ENCODE measurements around the gene LGALS3BP. TPM values are rescaled to one million over a fixed set of nuclear protein-coding genes. Genes with fewer than 3 reads are reported as not detected.

Gene LGALS3BP
- total RNA-seq, 1 experiment from 2014 or later: 389 TPM

DNA sequence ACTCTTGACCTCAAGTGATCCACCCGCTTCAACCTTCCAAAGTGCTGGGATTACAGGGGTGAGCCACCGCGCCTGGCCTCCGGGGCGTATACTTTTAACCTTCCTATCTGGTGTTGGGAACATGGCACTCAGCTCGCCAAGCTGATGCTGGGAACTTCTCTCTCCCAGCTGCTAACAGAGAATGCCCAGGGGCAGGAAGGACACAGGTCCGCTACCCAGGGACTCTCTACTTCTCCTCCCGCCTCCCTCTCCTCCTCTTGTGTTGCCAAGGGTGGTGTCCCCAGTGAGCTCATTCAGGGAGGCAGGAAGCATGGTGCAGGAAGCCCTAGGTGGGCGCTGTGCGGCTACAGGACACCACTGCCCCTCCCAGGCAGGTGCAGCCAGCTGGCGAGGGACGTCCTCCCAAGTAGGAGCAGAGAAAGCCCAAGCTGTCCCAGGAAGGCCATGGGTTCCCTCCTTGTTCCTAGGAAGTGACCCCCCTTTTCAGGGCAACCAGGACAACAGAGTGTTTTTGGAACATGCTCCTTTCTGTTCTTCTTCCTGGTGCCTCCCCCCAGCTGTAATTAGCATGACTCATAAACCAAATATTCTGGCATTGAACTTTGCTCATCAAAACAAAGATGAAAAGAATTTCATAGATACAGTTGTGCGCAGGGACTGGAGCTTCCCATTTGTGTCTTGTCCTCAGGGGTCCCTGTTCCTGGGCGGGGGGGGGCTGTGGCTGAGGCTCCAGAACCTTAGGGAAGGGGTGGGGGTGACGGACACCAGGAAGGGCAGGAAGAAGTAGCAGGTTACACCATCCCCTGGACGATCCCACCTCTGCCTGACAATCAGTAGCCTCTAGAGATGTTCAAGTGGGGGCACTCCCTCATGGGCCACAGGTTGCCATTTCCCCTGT, 46.9 kb upstream of the LGALS3BP start:
- no TSS peak for BruUV-seq (replicated peaks)
- peak; percentile 61 for DNase-seq (ENCODE audit: low read depth, low spot score)
- peak; percentile 66 for ATAC-seq
- H3K9me3 ChIP-seq (ENCODE audit: control insufficient read depth in 1 of 2, insufficient read depth in 1 of 2, low read depth in 1 of 2, low read length in 2 of 2): no peaks in the 10 kb centered on the region
- H3K4me2 ChIP-seq (ENCODE audit: low read length): peak overlapping the region; percentile 92
- no peaks in the 10 kb centered on the region for H3K27me3 ChIP-seq (ENCODE audit: insufficient read depth, low read length)
- intact Hi-C loops (cut with micrococcal nuclease): loop anchor here (2.0 kb wide), 1 partner anchor 16 kb away; no protein-coding TSS in a partner anchor
- peak overlapping the region; percentile 30 to 56 for H3K4me3 ChIP-seq (replicated peaks in 1 of 2; ENCODE audit: low read depth in 1 of 2, low read length in 2 of 2)
- peak; percentile 96 for TF ChIP-seq JUND (IDR thresholded peaks at IDR 0.05)
- TF ChIP-seq FOSL1 (IDR thresholded peaks at IDR 0.05; ENCODE audit: low read depth): peak; percentile 93
- no peak for TF ChIP-seq EZH2phosphoT487 (IDR thresholded peaks at IDR 0.05; ENCODE audit: borderline replicate concordance)
- TF ChIP-seq, protein P1, sequence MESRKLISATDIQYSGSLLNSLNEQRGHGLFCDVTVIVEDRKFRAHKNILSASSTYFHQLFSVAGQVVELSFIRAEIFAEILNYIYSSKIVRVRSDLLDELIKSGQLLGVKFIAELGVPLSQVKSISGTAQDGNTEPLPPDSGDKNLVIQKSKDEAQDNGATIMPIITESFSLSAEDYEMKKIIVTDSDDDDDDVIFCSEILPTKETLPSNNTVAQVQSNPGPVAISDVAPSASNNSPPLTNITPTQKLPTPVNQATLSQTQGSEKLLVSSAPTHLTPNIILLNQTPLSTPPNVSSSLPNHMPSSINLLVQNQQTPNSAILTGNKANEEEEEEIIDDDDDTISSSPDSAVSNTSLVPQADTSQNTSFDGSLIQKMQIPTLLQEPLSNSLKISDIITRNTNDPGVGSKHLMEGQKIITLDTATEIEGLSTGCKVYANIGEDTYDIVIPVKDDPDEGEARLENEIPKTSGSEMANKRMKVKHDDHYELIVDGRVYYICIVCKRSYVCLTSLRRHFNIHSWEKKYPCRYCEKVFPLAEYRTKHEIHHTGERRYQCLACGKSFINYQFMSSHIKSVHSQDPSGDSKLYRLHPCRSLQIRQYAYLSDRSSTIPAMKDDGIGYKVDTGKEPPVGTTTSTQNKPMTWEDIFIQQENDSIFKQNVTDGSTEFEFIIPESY (IDR thresholded peaks at IDR 0.05; ENCODE audit: extremely low read depth, insufficient replicate concordance, low read length): no peak
- peak; percentile 88 for TF ChIP-seq TCF7L2 (IDR thresholded peaks at IDR 0.05; ENCODE audit: borderline replicate concordance, extremely low read depth, insufficient read depth, insufficient read length)
- TF ChIP-seq, protein P2, sequence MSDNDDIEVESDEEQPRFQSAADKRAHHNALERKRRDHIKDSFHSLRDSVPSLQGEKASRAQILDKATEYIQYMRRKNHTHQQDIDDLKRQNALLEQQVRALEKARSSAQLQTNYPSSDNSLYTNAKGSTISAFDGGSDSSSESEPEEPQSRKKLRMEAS (IDR thresholded peaks at IDR 0.05): peak; percentile 83; the same call in 1 of the 2 replicates
- TF ChIP-seq, protein P3, sequence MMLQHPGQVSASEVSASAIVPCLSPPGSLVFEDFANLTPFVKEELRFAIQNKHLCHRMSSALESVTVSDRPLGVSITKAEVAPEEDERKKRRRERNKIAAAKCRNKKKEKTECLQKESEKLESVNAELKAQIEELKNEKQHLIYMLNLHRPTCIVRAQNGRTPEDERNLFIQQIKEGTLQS (IDR thresholded peaks at IDR 0.05): no peak
- TF ChIP-seq CEBPB (IDR thresholded peaks at IDR 0.05; ENCODE audit: low read depth): no peak
- TF ChIP-seq CTCF (IDR thresholded peaks at IDR 0.05 in 2 of 3, conservative IDR thresholded peaks at IDR 0.05 in 1 of 3; ENCODE audit: borderline replicate concordance in 1 of 3, insufficient read depth in 1 of 3, low read depth in 2 of 3, low read length in 2 of 3): 0 out of 6 replicates have a peak, but pooled peaks of 1 of the 3 experiments have one; percentile 8
- no peak for TF ChIP-seq ZFX (IDR thresholded peaks at IDR 0.05)
- TF ChIP-seq POLR2AphosphoS5 (IDR thresholded peaks at IDR 0.05; ENCODE audit: low read depth, low read length): no peak; the same call in 1 of the 2 replicates
- TF ChIP-seq EGR1 (IDR thresholded peaks at IDR 0.05; ENCODE audit: low read depth): no peak
- TF ChIP-seq REST (IDR thresholded peaks at IDR 0.05; ENCODE audit: low read depth): no peak
- TF ChIP-seq SP1 (IDR thresholded peaks at IDR 0.05; ENCODE audit: low read depth): peak; percentile 86
- no peaks in the 10 kb centered on the region for H4K20me1 ChIP-seq (ENCODE audit: insufficient read depth)
- H3K9ac ChIP-seq (ENCODE audit: low read length): peak overlapping the region; percentile 53
- no peaks in the 10 kb centered on the region for H3K9me2 ChIP-seq (ENCODE audit: insufficient read depth)
- H2AFZ ChIP-seq (ENCODE audit: low read depth, low read length, poor library complexity, severe bottlenecking): peak overlapping the region; percentile 33
- H3K79me2 ChIP-seq (ENCODE audit: insufficient read depth, low read length): no peaks in the 10 kb centered on the region
- CTCF ChIA-PET: interaction anchor here (0.7 to 5.0 kb wide), 9 partner anchors 10 to 367 kb away, joined by 3 to 44 read pairs (median 4); partner anchors contain the start of genes CANT1 and ENGASE
- H3K4me1 ChIP-seq (ENCODE audit: control insufficient read depth in 1 of 2, insufficient read depth in 2 of 2, low read length in 2 of 2): peaks cover 45 to 59% of the 10 kb centered on the region in 2 experiments
- peak overlapping the region; percentile 65 for H3K27ac ChIP-seq (ENCODE audit: low read depth, low read length)
- POLR2A ChIA-PET: interaction anchor here (0.6 to 2.0 kb wide), 6 partner anchors 9 to 632 kb away, joined by 3 to 8 read pairs (median 4); partner anchors contain the start of genes CANT1 and ENGASE
- H3K36me3 ChIP-seq (ENCODE audit: control insufficient read depth in 1 of 2, insufficient read depth in 2 of 2, low read length in 2 of 2): no peaks in the 10 kb centered on the region
- RAD21 ChIA-PET (ENCODE audit: low non-redundant PET in 1 of 2, low total read pairs in 2 of 2, uncharacterized antibody in 2 of 2, unreplicated experiment in 2 of 2): no interaction called here
